Breast epithelium (tissue), 4 donors: Measurements from ENCODE around the gene ZNF48. TPM values are rescaled to one million over a fixed set of nuclear protein-coding genes. Genes with fewer than 3 reads are reported as not detected.

Experiments used
- DNase-seq, 2 donors: peaks; one replicate each; pipeline ENCODE4 v3.0.0-alpha.2; 2019; ENCODE audit warnings: low spot score in 2 of 2
- H3K27ac ChIP-seq, 2 donors: fragments of 200-600 bp; sonication (generic) in 1 of 2; one replicate each; pipeline ENCODE4 v1.5.1; 2016 to 2019; ENCODE audit warnings: mild to moderate bottlenecking in 1 of 2
- H3K27me3 ChIP-seq, 2 donors: fragments of 200-600 bp; sonication (generic) in 1 of 2; one replicate each; pipeline versions ENCODE4 v1.5.1 to v1.6.0; 2017 to 2019; ENCODE audit warnings: control low read depth in 1 of 2, mild to moderate bottlenecking in 1 of 2
- H3K36me3 ChIP-seq: fragments of 200-600 bp; one replicate; pipeline ENCODE4 v1.5.1; 2019
- H3K4me1 ChIP-seq, 2 donors: fragments of 200-600 bp; sonication (generic); one replicate each; pipeline ENCODE4 v1.5.1; 2016 to 2019; ENCODE audit warnings: control low read depth in 1 of 2
- H3K4me3 ChIP-seq, 3 donors: fragments of 200-600 bp; sonication (generic); 1 replicate in 2 of 3; 2 replicates in 1 of 3; pipeline ENCODE4 v1.5.1; 2016 to 2019; ENCODE audit warnings: mild to moderate bottlenecking in 3 of 3, moderate library complexity in 2 of 3
- H3K9me3 ChIP-seq, 2 donors: fragments of 200-600 bp; sonication (generic) in 1 of 2; one replicate each; pipeline ENCODE4 v1.5.1; 2016 to 2019; ENCODE audit warnings: control low read depth in 1 of 2
- CTCF ChIP-seq, 3 donors: fragments of 450-650 bp; IDR thresholded peaks; one replicate each; pipeline ENCODE4 v1.5.1; 2016 to 2017; ENCODE audit warnings: antibody characterized with exemption in 3 of 3, mild to moderate bottlenecking in 3 of 3, moderate library complexity in 3 of 3
- POLR2A ChIP-seq: fragments of 450-650 bp; IDR thresholded peaks from one replicate; pipeline ENCODE4 v1.6.1; 2016; ENCODE audit warnings: antibody characterized with exemption, mild to moderate bottlenecking, moderate library complexity
- POLR2AphosphoS5 ChIP-seq, 3 donors: sonication (generic); formaldehyde crosslinking; IDR thresholded peaks; one replicate each; pipeline ENCODE4 v1.6.1; 2017; ENCODE audit warnings: antibody characterized with exemption in 3 of 3
- intact Hi-C: fragments of 100-400 bp; cut with DNase I; formaldehyde crosslinking; loops from one replicate; pipeline ENCODE4 v1.15.1; 2023; ENCODE audit warnings: low total_unique reads
- total RNA-seq, 3 donors: library from RNA; depleted of rRNA; stranded (reverse); fragments of >200 nt; gene quantifications; one replicate each; pipeline ENCODE4 v1.1.0, GENCODE V29; 2016

The ZNF48 gene
- total RNA-seq, 3 donors from 2014 or later = 4.8 to 9.5 (median 6.2) TPM

- Histone ChIP-seq H3K27ac (no peak overlapping the region), H3K9me3 (no peaks in the 10 kb centered on the region), H3K4me1 (peaks cover 0 to 9% of the 10 kb centered on the region in 2 donors), H3K27me3 (no peaks in the 10 kb centered on the region), H3K4me3 (no peak overlapping the region), H3K36me3 (no peaks in the 10 kb centered on the region)
- DNase-seq = no peak
- TF ChIP-seq POLR2AphosphoS5 (IDR thresholded peaks at IDR 0.05) (no peak), POLR2A (no peak), CTCF (IDR thresholded peaks at IDR 0.05) (no peak)
- intact Hi-C loops = no loop called here
Measured at GRCh38 chr16:30397056-30397455, 1.8 kb downstream of the ZNF48 start.

- Histone ChIP-seq H3K27me3 (no peaks in the 10 kb centered on the region), H3K36me3 (no peaks in the 10 kb centered on the region), H3K9me3 (no peaks in the 10 kb centered on the region), H3K27ac (no peak overlapping the region), H3K4me3 (no peak overlapping the region), H3K4me1 (peaks cover 0 to 9% of the 10 kb centered on the region in 2 donors)
- TF ChIP-seq POLR2A = no peak
- TF ChIP-seq POLR2AphosphoS5 (IDR thresholded peaks at IDR 0.05) = no peak
- no peak for TF ChIP-seq CTCF (IDR thresholded peaks at IDR 0.05)
- intact Hi-C loops = no loop called here
- no peak for DNase-seq
Measured at GRCh38 chr16:30397776-30398660, 2.8 kb downstream of the ZNF48 start.

GRCh38 chr16:30398661-30399434, 3.6 kb downstream of the ZNF48 start:
- Histone ChIP-seq H3K27me3 (no peaks in the 10 kb centered on the region), H3K36me3 (no peaks in the 10 kb centered on the region), H3K9me3 (no peaks in the 10 kb centered on the region), H3K4me1 (peaks cover 0 to 9% of the 10 kb centered on the region in 2 donors), H3K4me3 (no peak overlapping the region), H3K27ac (peak overlapping the region in 1 of 2 donors; percentile 86)
- TF ChIP-seq POLR2AphosphoS5 (IDR thresholded peaks at IDR 0.05) = no peak
- TF ChIP-seq POLR2A = no peak
- TF ChIP-seq CTCF (IDR thresholded peaks at IDR 0.05) = no peak
- DNase-seq = no peak
- intact Hi-C loops = no loop called here

GRCh38 chr16:30399435-30400186, 4.4 kb downstream of the ZNF48 start:
- no peak for DNase-seq
- intact Hi-C loops = no loop called here
- Histone ChIP-seq H3K9me3 (no peaks in the 10 kb centered on the region), H3K4me3 (peak overlapping the region; percentile 64 to 85 (median 80)), H3K27me3 (no peaks in the 10 kb centered on the region), H3K27ac (peak overlapping the region; percentile 86), H3K36me3 (no peaks in the 10 kb centered on the region), H3K4me1 (peaks cover 0 to 9% of the 10 kb centered on the region in 2 donors)
- TF ChIP-seq POLR2AphosphoS5 (IDR thresholded peaks at IDR 0.05) (no peak), POLR2A (no peak), CTCF (IDR thresholded peaks at IDR 0.05) (no peak)
